ENCODE measurements around the gene SETD7. TPM values are rescaled to one million over a fixed set of nuclear protein-coding genes. Genes with fewer than 3 reads are reported as not detected.

The SETD7 gene
- total and polyA plus RNA-seq, 2 of the 8 experiments (the other 6 are each of a cell fraction or from before 2014, with no cell fraction given): 1.5 to 4.6 TPM

GRCh38 chr4:139560406-139561104 is 4.5 kb upstream of the SETD7 start (continued):
- TF ChIP-seq BCL11A (IDR thresholded peaks at IDR 0.05; ENCODE audit: low read depth in 2 of 2, low read length in 2 of 2) (no peak), KDM1A (IDR thresholded peaks at IDR 0.05; ENCODE audit: borderline replicate concordance, low read length) (no peak), POLR2AphosphoS5 (IDR thresholded peaks at IDR 0.05; ENCODE audit: low read depth, low read length) (no peak), MAX (IDR thresholded peaks at IDR 0.05) (no peak), GABPA (IDR thresholded peaks at IDR 0.05; ENCODE audit: borderline replicate concordance, insufficient read depth, low read length) (no peak), ZNF274 (IDR thresholded peaks at IDR 0.05; ENCODE audit: borderline replicate concordance, extremely low read depth, low read length) (no peak)

Data from H1 (cell line).